GM21423 (cell line): ENCODE results near the gene CHST11.

ENCODE experiments used
- ATAC-seq: cut with Tn5 transposase; IDR thresholded peaks from one replicate; pipeline ENCODE4 v1.9.1; 2021; ENCODE audit warnings: mild to moderate bottlenecking, moderate library complexity; ENCODE audit not compliant: unreplicated experiment

Gene CHST11

DNA sequence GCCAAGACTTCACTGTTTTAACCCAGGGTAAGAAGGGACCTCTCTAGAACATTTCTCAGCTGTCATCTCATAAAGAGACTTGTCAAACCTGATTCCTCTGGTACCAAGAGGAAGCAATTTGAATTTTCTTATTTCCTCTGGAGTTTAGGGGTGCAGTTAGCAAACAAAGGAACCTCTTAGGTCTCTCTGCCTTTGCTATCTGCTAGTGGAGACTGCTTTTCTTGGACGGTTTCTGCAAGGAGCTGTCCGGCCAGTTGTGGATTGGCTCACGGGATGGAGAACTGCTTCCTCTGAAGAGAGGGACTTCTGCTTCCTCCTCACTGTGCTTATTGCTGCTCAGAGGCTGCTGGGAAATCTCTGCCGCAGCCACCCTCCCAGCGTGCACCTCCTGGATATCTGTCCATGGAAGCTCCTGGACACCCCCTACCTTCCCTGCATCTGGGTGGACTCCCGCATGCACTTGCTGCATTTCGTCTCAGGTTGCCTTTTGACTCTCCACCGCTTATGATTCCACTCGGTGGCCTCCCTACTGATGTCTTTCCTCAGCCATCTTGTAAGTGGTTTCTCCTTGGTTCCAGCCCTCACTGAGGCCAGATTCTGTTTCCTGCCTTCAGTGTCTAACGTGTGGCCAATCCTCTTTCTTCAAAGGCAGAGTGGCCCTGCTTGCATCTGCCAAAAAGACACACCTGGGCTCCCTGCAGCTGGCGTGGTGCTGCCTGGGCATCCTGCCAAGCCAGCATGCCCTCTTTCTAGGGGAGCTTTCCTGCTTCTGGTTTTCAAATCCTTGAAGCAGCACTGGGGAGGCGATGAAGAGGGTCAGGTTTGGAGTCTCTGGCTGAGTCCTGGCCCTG lies 187.3 kb downstream of the CHST11 start:
- peak; percentile 40 for ATAC-seq

DNA sequence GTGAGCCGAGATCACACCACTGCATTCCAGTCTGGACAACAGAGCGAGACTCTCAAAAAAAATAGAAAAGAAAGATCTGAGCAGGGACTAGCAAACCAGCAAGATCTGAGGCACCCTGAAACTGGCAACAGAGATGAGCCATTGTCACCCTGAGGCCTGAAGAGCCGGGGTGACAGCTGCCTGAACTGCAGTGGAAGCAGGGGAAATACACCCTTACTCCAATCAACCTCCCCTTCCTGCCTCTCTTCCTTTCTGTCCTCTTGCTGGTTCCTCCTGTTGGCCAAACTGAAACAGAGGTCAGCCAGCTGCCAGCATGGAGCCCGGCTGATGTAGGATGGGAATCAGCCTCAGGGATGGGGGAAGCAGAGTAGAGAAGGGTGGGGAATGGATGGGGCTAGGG lies 192.0 kb downstream of the CHST11 start:
- ATAC-seq: no peak

DNA sequence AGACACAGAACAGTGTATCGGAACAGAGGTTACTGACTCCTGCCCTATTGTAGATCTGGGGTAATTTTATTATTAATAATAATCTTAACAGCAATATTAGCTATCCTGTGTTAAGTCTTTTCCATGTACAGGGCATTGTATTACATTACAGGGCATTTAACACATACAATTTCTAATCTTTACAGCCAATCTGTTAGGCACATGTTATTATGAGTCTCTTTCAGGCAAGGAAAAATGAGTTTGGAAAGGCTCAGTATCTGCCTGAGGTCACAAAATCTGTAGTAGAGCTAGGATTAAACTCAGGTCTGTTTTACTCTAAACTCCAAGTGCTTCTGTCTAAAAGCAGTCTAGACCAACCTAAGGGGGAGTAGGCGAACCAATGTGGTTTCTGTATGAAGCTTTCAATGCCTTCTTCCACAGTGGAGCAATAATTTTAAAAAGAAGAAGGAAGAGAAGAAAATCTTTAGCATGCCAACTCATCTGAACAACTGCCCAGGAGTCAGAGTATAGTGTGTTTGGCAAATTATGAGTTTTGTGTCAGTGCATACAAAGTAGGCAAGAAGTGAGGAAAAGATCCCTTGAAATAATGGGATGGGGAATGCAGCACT lies 192.6 kb downstream of the CHST11 start:
- ATAC-seq: no peak

DNA sequence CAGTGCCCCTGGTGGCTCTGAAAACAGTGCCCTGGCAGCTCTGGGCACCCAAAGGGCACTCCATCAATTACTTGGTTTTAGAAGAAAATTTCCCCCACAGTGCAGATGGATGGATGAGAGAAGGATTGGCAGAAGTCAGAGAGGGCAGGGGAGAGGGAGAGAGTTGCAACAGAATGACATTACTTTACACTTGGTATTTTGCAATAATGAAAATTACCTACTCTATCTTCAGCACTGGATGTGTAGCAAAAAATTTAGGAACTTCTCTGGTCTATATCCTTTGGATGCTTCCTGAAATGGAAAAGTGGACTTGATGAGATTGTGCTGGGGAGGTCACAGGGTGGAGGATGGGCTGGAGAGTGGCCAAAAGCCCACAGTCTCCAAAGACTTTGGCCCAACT lies 193.2 kb downstream of the CHST11 start:
- no peak for ATAC-seq

DNA sequence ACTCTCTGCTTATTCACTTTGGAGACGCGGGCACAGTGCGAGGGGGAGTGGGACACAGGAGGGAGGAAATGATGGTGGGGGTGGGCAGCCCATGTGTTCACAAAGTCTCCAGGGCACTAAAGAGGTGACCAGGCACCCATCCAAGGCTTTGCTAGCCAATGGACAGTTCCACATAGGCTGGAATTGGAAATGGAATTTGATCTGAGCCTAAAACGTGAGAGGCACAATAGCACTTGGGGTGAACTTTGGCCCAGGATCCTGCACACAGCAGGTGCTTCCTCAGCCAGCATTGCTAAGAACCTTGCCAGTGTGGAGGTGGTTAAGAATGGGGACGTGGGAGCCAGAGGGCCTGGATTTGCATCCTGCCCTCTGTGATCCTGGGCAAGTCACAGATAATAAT lies 193.8 kb downstream of the CHST11 start:
- ATAC-seq: no peak

DNA sequence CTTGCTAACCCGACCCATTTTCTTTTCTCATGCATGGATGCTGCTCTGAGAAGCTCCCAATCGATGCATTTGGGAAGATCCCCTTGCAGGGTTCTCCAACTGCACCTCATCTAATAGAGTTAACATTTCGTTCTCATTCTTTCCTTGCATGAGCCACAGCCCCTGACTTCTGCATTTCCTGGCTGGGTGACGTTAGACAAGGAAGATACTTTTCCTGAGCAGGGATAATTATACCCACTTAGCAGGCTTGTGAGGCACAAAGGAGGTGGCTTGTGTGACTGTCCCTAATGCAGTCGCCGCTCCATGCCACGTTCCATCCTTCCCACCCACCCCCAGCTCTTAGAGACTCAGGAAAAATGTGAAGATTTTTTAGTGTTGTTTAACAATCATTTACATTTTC lies 195.1 kb downstream of the CHST11 start:
- no peak for ATAC-seq

DNA sequence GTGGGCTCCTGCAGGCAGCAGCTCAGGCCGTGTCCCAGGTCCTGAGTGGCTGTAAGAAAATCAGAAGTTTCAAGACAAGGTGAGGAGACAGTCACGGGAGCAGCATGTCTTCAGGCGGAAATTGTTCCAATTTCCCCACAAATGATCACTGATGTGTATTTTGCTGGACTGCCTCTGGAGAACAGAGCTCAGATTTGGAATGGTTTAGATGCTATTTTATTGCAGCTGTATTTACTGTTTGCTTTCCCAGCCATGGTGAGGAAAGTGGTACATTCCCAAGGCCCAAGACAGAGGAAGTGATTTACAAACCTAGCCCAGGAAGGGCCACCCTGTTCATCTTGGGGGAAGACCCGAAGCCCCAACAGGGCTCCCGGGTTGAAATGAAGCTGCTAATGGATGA lies 195.6 kb downstream of the CHST11 start:
- no peak for ATAC-seq

DNA sequence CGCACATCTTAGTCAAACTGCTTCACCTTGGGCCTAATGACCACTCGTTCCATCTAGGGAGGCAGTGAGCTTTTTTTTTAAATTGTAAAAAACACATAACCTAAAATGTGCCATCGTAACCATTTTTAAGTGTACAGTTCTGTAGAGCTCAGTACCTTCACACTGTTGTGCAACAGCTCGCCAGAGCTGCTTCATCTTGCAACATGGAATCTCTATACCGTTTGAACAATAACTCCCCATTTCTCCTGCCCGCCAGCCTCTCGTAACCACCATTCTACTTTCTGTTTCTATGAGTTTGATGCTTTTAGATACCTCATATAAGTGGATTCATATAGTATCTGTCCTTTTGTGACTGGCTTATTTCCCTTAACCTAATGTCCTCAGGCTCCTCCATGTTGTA lies 196.2 kb downstream of the CHST11 start:
- no peak for ATAC-seq

DNA sequence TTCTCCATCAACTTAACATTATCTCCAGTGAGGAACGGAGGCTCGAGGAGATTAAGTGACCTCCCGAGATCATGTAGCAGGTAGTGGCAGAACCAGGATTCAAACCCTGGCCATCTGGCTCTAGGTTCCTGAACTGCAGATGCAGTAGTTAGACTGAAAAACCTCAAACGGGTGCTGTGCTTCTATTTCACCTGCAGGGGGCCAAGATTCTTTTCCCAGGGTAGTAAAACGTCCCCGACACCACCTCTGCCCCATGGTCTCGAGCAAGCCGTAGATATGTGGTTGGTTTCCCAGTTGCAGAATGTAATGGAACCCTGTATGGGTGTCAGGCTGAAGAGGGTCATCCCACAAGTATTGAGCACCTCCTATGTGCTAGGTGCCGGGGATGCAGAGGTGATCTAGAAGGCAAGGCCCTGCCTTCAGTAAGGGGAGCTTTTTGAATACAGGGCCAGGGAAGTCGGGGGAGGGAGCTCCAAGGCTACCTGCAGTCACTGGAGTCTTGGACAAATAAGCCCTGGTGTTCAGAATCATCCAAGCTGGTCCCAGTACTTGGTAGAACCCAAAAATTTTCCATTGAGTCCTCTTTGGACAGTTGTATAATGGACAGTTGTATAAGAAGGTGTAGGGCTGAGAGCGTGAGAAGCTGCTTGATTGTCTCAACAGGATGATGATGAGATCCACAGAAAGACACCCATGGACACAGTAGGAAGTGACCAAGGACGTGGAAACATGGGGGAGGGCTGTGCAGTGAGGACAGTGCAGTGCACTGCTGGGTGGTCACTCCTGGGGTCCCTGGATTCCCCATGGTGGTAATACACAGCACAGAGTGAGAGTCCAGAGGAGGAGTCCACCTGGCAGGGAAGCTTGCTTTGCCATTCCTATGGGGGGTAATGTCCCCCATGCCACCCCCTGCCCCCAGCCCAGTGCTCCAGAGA lies 197.2 kb downstream of the CHST11 start:
- ATAC-seq: no peak

DNA sequence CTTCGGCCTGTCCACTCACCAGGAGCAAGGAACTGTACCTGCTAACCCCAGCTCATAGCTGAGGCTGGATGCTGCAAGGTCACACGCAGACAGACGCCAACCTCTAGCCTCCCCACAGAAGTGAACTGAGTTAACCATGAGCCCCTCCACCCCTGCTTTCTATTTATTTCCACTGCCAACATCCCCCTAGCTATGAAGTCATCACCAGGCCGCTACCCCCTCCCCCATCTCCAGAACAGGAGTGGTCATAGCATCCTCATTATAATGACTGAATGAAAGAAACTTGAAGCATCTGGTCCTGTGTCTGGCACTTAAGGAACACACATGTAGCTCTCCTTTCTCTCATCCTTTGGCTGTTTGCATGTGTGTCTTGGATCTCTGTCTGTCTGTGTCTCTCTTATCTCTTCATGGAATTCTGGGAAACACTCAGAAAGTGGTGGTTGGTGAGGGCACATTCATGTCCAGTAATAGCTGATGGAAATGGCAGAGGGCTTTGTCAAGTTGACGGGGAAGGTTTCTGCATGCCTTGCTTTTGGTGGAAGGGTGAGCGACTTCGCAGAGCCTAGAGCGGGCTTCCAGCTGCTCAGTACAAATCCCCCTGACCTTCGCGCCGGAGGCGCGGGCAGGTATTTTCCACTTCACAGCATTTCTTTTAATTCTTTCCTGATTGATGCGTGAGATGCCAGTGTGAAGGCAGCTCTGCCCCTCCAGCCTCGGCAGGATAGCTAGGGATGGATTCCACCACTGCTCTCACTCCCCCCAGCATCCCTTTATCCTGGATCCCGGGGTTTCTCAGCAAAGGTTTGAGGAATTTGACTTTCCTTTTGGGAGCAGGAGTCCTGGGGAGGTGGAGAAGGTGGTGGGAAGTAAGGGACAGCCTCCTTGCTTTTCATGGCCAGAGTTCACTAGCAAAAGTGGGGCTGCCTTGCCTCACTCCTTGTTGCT lies 198.2 kb downstream of the CHST11 start:
- no peak for ATAC-seq

DNA sequence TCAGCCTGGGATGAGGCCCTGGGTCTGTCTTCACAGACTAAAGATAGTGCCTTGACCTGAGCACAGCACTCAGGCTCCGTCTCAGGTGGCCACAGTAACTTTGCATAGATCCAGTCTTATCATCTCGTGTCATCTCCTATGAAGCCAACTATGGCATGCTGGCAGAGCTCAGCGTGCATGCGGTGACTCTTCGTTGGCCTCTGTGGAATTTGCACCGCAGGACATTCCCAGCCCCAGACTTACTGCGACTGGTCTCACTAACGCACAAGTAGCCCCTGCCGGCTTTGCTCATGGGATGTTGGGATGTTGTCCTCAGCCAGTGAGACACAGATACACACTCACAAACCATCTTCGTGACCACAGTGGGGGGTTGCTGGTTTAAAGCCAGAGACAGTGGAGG lies 199.6 kb downstream of the CHST11 start:
- ATAC-seq: no peak

DNA sequence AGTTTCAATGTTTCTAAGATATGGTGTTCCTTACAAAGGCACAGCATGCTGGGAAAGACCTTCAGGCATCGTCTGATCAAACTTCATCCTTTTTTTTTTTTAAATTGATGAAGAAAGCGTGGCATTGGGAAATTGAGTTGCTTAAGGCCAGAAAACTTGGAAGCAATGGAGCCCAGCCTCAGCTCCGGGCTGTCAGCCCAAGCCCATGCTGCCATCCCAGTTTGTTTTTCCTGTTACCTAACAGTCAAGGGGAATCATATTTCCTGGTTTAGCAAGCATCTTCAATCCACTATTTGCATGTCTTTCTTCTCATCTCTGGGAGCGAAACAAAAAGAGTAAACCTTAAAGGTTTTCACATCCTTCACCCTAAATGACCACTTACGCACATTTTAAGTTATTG lies 200.2 kb downstream of the CHST11 start:
- no peak for ATAC-seq

DNA sequence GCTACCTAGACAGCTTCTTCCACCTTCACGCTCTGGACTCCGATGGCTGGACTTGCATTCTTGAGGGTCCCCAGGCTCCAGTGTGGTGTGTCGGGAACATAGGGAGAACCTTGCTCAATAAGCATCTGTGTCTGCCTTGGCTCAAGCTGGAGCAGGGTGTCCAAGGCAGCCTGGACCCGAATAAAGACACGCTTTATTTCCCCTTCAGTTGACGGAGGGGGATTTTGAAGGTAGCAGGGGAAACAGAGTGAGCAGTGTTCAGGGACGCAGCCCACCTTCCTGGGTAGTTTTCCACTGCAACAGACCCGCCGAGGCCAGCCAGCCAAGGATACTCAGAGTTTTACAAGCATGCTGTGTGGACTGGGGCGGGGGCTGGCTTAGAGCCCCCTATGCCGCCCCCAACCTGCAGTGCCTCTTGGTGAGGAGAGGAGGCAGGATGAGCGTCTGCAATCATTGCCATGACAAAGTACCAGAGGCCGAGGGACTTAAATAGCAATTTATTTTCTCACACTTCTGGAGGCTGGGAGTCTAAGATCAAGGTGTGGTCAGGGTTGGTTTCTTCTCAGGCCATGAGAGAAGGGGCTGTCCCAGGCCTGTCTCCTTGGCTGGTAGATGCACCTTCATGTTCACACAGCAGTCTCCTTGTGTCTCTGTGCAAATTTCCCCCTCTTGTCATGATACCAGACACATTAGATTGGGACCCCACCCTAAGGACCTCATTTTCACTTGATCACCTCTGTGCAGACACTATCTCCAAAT lies 201.2 kb downstream of the CHST11 start:
- no peak for ATAC-seq

DNA sequence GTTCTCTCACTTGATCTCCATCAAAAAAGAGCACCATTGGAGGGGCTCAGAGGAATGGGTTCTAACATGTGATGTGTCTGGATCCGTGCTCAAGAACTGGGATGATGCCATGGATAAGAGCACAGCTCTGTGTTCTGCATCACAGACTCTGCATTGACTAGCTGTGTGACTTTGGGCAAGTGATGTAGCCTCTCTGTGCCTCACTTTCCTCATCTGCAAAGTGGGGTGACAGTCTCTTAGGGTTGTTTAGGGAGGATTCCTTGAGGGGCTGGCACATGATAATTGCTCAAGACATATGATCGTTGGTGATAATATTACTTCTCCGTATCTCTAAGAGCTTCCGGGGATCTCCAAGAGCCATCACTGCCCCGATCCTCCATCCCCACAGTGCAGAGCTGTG lies 202.3 kb downstream of the CHST11 start:
- ATAC-seq: no peak

DNA sequence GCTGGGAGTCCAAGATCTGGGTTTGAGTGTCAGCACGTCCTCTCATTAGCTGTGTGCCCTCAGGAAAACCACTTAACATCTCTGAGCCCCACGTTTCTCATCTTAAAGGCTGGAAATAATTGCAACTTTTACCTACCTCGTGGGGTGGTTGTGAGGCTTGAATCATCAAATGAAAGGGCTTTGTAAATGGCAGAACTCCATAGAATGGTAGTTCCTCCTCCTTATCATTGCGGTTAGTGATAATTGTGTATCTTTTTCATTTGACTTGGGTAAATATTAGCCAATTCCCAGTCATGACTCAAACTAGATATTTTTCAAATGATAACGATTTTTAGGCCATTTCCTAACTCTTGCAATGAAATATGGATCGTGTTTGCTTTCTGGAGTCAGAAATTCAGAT lies 205.5 kb downstream of the CHST11 start:
- no peak for ATAC-seq

DNA sequence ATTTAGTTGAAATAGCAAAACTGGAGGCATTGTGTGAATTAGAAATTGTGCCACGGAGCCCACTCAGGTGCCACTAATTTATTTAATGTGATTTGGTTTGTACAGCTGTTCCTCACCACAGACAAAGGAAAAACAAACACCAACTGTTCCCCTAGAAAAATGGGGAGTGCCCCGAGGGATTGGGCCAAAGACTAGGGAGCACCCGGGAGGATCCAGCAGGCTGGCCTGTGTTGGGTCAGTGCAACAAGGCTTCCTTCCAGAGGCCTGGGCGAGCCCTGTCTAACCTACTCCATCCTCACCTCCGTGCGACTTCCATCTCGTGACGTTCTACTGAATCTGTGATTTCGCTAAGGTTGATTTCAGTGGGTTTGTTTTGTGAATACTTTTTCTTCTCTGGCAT lies 206.2 kb downstream of the CHST11 start:
- no peak for ATAC-seq

DNA sequence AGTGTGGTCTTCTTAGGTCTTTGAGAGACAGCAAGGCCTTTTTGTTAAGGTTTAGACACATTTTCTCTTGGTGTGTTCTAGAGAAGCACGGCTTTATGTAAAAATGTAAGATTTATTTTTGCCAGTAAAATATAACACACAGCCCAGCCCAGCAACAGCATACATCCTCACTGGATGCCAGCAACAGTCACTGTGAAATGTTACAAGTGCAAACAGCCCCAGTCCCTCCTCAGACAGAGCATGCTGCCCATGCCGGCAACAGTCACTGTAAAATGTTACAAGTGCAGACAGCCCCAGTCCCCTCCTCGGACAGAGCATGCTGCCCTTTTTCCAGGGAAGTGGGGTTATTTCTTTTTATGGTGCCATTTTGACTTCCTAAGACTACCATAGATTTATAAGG lies 207.6 kb downstream of the CHST11 start:
- no peak for ATAC-seq

DNA sequence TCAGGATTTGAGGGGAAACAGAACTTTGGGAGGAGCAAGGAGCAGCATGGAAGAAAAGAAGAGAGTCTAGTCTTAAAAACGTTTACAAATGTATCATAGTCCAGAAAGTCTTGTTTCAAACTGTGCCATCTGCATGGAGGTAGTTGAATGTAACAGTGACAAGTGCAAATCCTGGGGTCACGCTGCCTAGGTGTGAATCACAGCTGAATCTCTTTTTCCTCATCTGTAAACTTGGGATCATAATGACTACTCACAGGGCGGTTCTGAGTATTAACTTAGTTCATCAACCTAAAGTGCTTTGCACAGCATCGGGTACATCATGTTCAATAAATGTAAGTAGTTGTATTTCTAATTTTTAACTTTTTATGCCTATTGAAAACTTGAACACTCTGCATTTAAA lies 208.5 kb downstream of the CHST11 start:
- ATAC-seq: no peak

DNA sequence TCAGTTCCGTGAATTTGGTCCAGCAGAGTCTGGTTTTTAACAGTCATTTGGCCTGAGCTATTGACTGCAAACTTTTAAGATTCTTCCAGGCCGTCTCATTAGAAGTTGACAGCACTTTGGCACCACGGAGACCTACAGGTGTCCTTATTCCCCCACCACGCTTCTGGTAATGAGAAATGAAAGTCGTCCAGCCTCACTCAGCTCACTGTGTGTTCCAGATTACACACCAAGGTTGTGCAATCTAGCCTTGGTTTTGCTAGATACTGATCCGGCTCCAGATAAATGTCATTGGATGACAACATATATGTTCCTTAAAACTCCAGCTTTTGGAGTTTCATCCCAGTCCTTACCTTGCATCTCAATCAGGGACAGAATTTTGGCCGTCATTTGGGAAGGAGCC lies 210.4 kb downstream of the CHST11 start:
- no peak for ATAC-seq

DNA sequence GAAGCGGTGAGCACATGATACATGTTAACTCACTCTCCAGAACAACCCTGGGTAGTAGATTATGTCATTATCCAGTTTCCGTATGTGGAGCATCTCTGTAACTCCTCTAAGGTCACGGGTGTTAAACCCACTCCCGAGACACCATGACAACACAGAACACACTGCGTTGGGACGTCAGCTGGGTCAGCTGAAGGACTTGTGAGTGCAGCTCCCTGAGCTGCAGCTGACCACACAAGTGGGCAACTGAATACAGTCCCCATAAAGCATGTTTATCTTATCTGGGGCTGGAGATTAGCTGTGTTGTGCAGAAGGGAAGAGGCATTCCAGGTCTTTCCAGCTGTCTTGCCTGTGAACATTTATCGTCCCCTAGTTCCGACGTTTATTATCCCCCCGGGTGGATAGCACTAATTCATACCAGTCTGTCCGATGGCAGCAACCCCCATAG lies 211.5 kb downstream of the CHST11 start:
- no peak for ATAC-seq
